ENCODE results near the gene KLRG1. TPM values are rescaled to one million over a fixed set of nuclear protein-coding genes. Genes with fewer than 3 reads are reported as not detected.

The KLRG1 gene
- polyA plus RNA-seq, 2 of the 4 experiments (the other 2 are of a cell fraction): 5.1 to 9.4 TPM

DNA sequence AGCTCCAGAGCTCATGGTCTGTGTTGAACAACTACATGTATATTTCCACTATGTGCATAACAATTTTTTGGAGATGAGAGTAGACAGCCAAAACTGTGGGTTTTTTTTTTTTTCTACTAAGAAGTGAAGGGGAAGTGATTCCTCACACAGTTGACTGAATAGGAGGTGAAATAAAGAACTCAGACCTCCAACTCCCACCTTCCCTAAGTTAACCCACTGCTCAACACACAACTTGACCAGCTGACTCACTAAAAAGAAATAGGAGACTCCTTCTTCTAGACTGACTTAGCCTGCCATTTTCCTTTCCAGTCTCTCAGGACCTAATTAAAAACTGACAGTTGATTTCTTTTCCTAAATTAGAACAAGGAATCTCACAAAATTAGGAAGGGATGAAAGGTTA lies 41.6 kb upstream of the KLRG1 start:
- H3K27ac ChIP-seq: no peak overlapping the region
- FAIRE-seq (no peak), ATAC-seq (no peak), DNase-seq (ENCODE audit: low read depth in 1 of 2, low spot score in 1 of 2) (no peak)
- H3K9me3 ChIP-seq: no peaks in the 10 kb centered on the region
- POLR2A ChIA-PET: interaction anchor here (3.2 kb wide), 1 partner anchor 33 kb away, joined by 22 read pairs; the partner anchor contains the start of gene PHC1
- CTCF ChIA-PET: interaction anchor here (0.7 to 1.7 kb wide), 3 partner anchors 34 to 204 kb away, joined by 3 to 5 read pairs (median 3); no protein-coding TSS in a partner anchor
- peak overlapping the region; percentile 100; the same call in 2 of the 3 replicates for H3K4me3 ChIP-seq
- TF ChIP-seq ZSCAN20 (CRISPR knock-in tag; IDR thresholded peaks at IDR 0.05) (no peak), EHMT2 (IDR thresholded peaks at IDR 0.05; ENCODE audit: low read depth) (no peak), TFCP2L1 (CRISPR knock-in tag; IDR thresholded peaks at IDR 0.05) (no peak), HEYL (CRISPR knock-in tag; IDR thresholded peaks at IDR 0.05) (no peak), NR3C1 (IDR thresholded peaks at IDR 0.05) (no peak), GATA3 (IDR thresholded peaks at IDR 0.05; ENCODE audit: borderline replicate concordance) (no peak), EP300 (IDR thresholded peaks at IDR 0.05) (no peak), MAFK (IDR thresholded peaks at IDR 0.05; ENCODE audit: partially characterized antibody) (no peak), E2F6 (IDR thresholded peaks at IDR 0.05; ENCODE audit: borderline replicate concordance, low read depth) (no peak), CBX2 (IDR thresholded peaks at IDR 0.05; ENCODE audit: borderline replicate concordance, low read depth) (no peak), BHLHE40 (IDR thresholded peaks at IDR 0.05; ENCODE audit: low read depth, low read length) (no peak), ZNF302 (CRISPR knock-in tag; IDR thresholded peaks at IDR 0.05) (no peak), NPAS2 (CRISPR knock-in tag; IDR thresholded peaks at IDR 0.05; ENCODE audit: borderline replicate concordance) (no peak), HOXB5 (CRISPR knock-in tag; IDR thresholded peaks at IDR 0.05) (no peak), SMC3 (IDR thresholded peaks at IDR 0.05) (no peak), ESRRA (IDR thresholded peaks at IDR 0.05; ENCODE audit: borderline replicate concordance, low read length) (no peak)
- TF ChIP-seq, protein P1, sequence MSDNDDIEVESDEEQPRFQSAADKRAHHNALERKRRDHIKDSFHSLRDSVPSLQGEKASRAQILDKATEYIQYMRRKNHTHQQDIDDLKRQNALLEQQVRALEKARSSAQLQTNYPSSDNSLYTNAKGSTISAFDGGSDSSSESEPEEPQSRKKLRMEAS (IDR thresholded peaks at IDR 0.05): no peak
- TF ChIP-seq, protein P2, sequence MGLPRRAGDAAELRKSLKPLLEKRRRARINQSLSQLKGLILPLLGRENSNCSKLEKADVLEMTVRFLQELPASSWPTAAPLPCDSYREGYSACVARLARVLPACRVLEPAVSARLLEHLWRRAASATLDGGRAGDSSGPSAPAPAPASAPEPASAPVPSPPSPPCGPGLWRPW (IDR thresholded peaks at IDR 0.05): no peak
- TF ChIP-seq, protein P3, sequence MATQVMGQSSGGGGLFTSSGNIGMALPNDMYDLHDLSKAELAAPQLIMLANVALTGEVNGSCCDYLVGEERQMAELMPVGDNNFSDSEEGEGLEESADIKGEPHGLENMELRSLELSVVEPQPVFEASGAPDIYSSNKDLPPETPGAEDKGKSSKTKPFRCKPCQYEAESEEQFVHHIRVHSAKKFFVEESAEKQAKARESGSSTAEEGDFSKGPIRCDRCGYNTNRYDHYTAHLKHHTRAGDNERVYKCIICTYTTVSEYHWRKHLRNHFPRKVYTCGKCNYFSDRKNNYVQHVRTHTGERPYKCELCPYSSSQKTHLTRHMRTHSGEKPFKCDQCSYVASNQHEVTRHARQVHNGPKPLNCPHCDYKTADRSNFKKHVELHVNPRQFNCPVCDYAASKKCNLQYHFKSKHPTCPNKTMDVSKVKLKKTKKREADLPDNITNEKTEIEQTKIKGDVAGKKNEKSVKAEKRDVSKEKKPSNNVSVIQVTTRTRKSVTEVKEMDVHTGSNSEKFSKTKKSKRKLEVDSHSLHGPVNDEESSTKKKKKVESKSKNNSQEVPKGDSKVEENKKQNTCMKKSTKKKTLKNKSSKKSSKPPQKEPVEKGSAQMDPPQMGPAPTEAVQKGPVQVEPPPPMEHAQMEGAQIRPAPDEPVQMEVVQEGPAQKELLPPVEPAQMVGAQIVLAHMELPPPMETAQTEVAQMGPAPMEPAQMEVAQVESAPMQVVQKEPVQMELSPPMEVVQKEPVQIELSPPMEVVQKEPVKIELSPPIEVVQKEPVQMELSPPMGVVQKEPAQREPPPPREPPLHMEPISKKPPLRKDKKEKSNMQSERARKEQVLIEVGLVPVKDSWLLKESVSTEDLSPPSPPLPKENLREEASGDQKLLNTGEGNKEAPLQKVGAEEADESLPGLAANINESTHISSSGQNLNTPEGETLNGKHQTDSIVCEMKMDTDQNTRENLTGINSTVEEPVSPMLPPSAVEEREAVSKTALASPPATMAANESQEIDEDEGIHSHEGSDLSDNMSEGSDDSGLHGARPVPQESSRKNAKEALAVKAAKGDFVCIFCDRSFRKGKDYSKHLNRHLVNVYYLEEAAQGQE (IDR thresholded peaks at IDR 0.05): no peak
- peaks cover 19% of the 10 kb centered on the region for H3K4me1 ChIP-seq
- H3K4me2 ChIP-seq: peak overlapping the region; percentile 97

DNA sequence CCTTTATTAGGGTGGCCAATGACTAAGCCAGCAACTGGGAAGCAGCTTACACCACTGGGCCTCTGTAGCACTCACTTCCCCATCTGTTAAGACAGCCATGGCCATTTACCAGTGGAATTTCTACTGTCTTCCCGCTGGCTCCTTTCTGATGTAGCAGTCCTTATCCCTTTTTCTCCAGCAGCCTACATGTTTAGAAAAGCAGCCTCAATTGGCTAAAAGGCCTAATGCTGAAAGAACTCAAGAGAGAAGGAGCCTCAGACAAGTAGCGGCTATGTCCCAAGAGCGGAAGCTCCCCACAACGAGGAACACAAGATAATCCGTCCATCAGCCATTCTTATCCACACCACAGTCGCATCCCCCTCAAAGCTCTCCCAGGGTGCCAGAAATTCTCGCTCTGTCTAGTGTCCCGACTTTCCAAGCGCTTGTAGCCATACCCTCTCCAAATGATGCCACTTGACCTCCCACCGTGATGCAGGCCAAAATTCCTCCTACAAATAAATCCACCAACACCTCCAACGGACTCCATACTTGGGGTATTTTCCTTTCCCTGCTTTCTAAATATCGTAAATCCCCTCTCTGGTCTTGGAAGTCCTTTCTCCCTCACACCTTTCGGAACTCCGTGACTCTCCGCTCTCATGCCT lies 40.5 kb upstream of the KLRG1 start:
- Histone ChIP-seq H3K9me3 (no peaks in the 10 kb centered on the region), H3K4me1 (peaks cover 19% of the 10 kb centered on the region), H3K4me2 (peak overlapping the region; percentile 97), H3K27ac (peak overlapping the region; percentile 90 to 93), H3K4me3 (peak overlapping the region; percentile 100)
- ChIA-PET POLR2A (interaction anchor here (0.8 to 3.2 kb wide), 7 partner anchors 10 to 292 kb away, joined by 3 to 22 read pairs (median 3); partner anchors contain the start of gene PHC1), CTCF (interaction anchor here (0.8 to 3.2 kb wide), 13 partner anchors 9 to 272 kb away, joined by 3 to 21 read pairs (median 4); no protein-coding TSS in a partner anchor)
- FAIRE-seq: no peak
- ATAC-seq: peak in 1 of 2 experiments; percentile 4; a peak in 1 of 6 replicates
- WGBS (ENCODE audit: missing lambda C conversion rate): 2% methylated on average over 15 of the region's 15 CpGs
- TF ChIP-seq KDM5A (IDR thresholded peaks at IDR 0.05): 0 out of 2 replicates have a peak, but pooled peaks have one; percentile 18
- TF ChIP-seq, protein P4, sequence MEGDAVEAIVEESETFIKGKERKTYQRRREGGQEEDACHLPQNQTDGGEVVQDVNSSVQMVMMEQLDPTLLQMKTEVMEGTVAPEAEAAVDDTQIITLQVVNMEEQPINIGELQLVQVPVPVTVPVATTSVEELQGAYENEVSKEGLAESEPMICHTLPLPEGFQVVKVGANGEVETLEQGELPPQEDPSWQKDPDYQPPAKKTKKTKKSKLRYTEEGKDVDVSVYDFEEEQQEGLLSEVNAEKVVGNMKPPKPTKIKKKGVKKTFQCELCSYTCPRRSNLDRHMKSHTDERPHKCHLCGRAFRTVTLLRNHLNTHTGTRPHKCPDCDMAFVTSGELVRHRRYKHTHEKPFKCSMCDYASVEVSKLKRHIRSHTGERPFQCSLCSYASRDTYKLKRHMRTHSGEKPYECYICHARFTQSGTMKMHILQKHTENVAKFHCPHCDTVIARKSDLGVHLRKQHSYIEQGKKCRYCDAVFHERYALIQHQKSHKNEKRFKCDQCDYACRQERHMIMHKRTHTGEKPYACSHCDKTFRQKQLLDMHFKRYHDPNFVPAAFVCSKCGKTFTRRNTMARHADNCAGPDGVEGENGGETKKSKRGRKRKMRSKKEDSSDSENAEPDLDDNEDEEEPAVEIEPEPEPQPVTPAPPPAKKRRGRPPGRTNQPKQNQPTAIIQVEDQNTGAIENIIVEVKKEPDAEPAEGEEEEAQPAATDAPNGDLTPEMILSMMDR (IDR thresholded peaks at IDR 0.05): no peak
- peak; percentile 16 to 28 for DNase-seq (ENCODE audit: low read depth in 1 of 2, low spot score in 1 of 2)
